ENCODE results near the gene MUSTN1.

The MUSTN1 gene

DNA sequence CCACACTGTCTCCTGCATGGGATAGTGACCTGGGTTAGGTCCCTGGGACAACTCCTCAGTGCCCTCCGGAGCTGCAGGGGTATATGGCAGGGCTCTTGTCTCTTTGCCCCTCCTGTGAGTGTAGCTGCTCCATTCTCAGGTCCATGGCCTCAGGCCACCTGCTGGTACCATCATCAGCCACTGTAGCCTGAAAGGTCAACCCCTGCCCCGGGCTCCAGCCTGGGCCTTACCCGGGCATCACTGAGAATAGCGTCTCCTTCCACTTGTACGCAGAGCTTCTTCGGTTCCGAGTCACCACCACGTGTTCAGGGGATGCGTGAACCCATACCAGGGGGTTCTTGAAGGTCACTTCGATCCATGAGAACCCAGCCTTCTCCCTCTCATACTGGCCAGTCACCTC lies 18.2 kb downstream of the MUSTN1 start:
- TF ChIP-seq SIN3A (IDR thresholded peaks at IDR 0.05; ENCODE audit: borderline replicate concordance, insufficient read depth, low read length) (no peak), POLR2AphosphoS5 (IDR thresholded peaks at IDR 0.05; ENCODE audit: low read depth, low read length) (no peak), FOXP2 (optimal IDR thresholded peaks at IDR 0.05; ENCODE audit: borderline replicate concordance, extremely low read depth, extremely low read length, insufficient read depth) (no peak), REST (IDR thresholded peaks at IDR 0.05; ENCODE audit: insufficient read depth in 1 of 2, low read depth in 2 of 2, low read length in 2 of 2) (no peak), TAF1 (IDR thresholded peaks at IDR 0.05; ENCODE audit: borderline replicate concordance, insufficient read depth, low read length) (no peak)

DNA sequence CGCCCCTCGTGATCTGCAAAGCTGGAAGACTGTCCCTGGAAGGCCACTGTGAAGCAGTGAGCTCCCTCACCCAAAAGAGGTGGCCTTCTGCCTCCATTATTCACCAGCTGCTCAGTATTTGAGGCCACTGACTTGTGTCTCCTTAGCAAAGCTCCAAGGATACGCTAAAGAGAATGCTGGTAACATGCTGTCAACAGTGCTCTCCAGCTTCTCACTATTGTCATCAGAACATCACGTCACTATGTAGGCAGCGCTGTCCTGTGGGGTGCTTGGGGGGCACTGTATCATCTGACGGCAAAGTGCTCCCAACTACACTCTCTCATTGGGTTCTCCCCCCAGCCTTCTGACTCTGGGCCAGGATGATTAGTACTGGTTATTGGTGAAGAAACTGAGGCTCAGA lies 18.6 kb downstream of the MUSTN1 start:
- no peak for TF ChIP-seq POLR2AphosphoS5 (IDR thresholded peaks at IDR 0.05; ENCODE audit: low read depth, low read length)
- no peak for TF ChIP-seq FOXP2 (optimal IDR thresholded peaks at IDR 0.05; ENCODE audit: borderline replicate concordance, extremely low read depth, extremely low read length, insufficient read depth)
- no peak for TF ChIP-seq TAF1 (IDR thresholded peaks at IDR 0.05; ENCODE audit: borderline replicate concordance, insufficient read depth, low read length)
- no peak for TF ChIP-seq SIN3A (IDR thresholded peaks at IDR 0.05; ENCODE audit: borderline replicate concordance, insufficient read depth, low read length)
- TF ChIP-seq REST (IDR thresholded peaks at IDR 0.05; ENCODE audit: insufficient read depth in 1 of 2, low read depth in 2 of 2, low read length in 2 of 2) = no peak

- TF ChIP-seq REST (IDR thresholded peaks at IDR 0.05; ENCODE audit: insufficient read depth in 1 of 2, low read depth in 2 of 2, low read length in 2 of 2) (no peak), POLR2AphosphoS5 (IDR thresholded peaks at IDR 0.05; ENCODE audit: low read depth, low read length) (no peak), TAF1 (IDR thresholded peaks at IDR 0.05; ENCODE audit: borderline replicate concordance, insufficient read depth, low read length) (no peak), FOXP2 (optimal IDR thresholded peaks at IDR 0.05; ENCODE audit: borderline replicate concordance, extremely low read depth, extremely low read length, insufficient read depth) (no peak), SIN3A (IDR thresholded peaks at IDR 0.05; ENCODE audit: borderline replicate concordance, insufficient read depth, low read length) (no peak)
Measured at GRCh38 chr3:52813810-52814209, 21.0 kb downstream of the MUSTN1 start.

GRCh38 chr3:52811452-52812011 lies 23.3 kb downstream of the MUSTN1 start:
- no peak for TF ChIP-seq TAF1 (IDR thresholded peaks at IDR 0.05; ENCODE audit: borderline replicate concordance, insufficient read depth, low read length)
- no peak for TF ChIP-seq SIN3A (IDR thresholded peaks at IDR 0.05; ENCODE audit: borderline replicate concordance, insufficient read depth, low read length)
- no peak for TF ChIP-seq POLR2AphosphoS5 (IDR thresholded peaks at IDR 0.05; ENCODE audit: low read depth, low read length)
- TF ChIP-seq FOXP2 (optimal IDR thresholded peaks at IDR 0.05; ENCODE audit: borderline replicate concordance, extremely low read depth, extremely low read length, insufficient read depth) = no peak
- no peak for TF ChIP-seq REST (IDR thresholded peaks at IDR 0.05; ENCODE audit: insufficient read depth in 1 of 2, low read depth in 2 of 2, low read length in 2 of 2)

- TF ChIP-seq FOXP2 (optimal IDR thresholded peaks at IDR 0.05; ENCODE audit: borderline replicate concordance, extremely low read depth, extremely low read length, insufficient read depth) (no peak), REST (IDR thresholded peaks at IDR 0.05; ENCODE audit: insufficient read depth in 1 of 2, low read depth in 2 of 2, low read length in 2 of 2) (no peak), SIN3A (IDR thresholded peaks at IDR 0.05; ENCODE audit: borderline replicate concordance, insufficient read depth, low read length) (no peak), POLR2AphosphoS5 (IDR thresholded peaks at IDR 0.05; ENCODE audit: low read depth, low read length) (no peak), TAF1 (IDR thresholded peaks at IDR 0.05; ENCODE audit: borderline replicate concordance, insufficient read depth, low read length) (no peak)
Measured at GRCh38 chr3:52810923-52811322, 23.9 kb downstream of the MUSTN1 start.

All from PFSK-1 (cell line).